PC-9 (cell line): Measurements from ENCODE around the gene SLC16A2.

ENCODE experiments used
- EZH2 ChIP-seq: fragments of 200-600 bp; sonication (generic); IDR thresholded peaks from 2 replicates; pipeline ENCODE4 v1.8.0; 2017; ENCODE audit warnings: antibody characterized with exemption, low read depth
- TF ChIP-seq, protein P1 (sequence below): fragments of 200-600 bp; sonication (generic); conservative IDR thresholded peaks from 2 replicates; pipeline ENCODE4 v1.6.1; 2017; ENCODE audit warnings: mixed run types, antibody characterized with exemption, mild to moderate bottlenecking, moderate library complexity

DNA sequence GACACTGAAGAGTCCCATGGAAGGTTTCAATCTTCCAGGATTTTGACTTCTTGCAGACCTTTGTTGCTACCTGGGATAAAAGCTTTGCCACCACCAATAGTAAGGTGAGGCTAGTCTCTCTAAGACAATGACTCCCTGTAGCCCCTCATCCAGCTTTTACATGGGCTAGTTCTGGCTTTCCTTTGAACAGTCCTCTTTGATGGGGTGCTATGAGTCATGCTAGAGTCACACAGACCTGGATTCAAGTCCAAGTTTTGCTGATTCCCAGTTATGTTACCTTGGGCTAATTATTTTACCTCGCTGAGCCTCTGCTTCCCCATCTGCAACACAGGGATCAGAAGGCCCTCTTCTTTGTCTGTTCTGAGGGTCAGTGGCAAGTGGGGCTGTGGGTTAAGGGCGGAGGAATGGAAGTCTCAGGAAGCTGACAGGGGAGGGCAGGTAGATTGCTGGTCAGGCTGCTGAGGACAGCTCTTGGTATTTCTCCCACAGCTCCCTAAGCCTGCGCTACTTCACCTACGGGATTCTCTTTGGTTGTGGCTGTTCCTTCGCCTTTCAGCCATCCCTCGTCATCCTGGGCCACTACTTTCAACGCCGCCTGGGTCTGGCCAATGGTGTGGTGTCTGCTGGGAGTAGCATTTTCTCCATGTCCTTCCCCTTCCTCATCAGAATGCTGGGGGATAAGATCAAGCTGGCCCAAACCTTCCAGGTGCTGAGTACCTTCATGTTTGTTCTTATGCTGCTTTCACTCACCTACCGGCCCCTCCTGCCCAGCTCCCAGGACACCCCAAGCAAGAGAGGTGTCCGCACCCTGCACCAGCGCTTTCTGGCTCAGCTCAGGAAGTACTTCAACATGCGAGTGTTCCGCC is 102.8 kb downstream of the SLC16A2 start:
- TF ChIP-seq, protein P1, sequence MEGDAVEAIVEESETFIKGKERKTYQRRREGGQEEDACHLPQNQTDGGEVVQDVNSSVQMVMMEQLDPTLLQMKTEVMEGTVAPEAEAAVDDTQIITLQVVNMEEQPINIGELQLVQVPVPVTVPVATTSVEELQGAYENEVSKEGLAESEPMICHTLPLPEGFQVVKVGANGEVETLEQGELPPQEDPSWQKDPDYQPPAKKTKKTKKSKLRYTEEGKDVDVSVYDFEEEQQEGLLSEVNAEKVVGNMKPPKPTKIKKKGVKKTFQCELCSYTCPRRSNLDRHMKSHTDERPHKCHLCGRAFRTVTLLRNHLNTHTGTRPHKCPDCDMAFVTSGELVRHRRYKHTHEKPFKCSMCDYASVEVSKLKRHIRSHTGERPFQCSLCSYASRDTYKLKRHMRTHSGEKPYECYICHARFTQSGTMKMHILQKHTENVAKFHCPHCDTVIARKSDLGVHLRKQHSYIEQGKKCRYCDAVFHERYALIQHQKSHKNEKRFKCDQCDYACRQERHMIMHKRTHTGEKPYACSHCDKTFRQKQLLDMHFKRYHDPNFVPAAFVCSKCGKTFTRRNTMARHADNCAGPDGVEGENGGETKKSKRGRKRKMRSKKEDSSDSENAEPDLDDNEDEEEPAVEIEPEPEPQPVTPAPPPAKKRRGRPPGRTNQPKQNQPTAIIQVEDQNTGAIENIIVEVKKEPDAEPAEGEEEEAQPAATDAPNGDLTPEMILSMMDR, result no peak
- no peak for TF ChIP-seq EZH2
